HG02623 (cell line): Measurements from ENCODE around the gene ZDHHC3.

Experiments used
- ATAC-seq: cut with Tn5 transposase; IDR thresholded peaks from one replicate; pipeline ENCODE4 v1.9.1; 2021; ENCODE audit warnings: moderate library complexity; ENCODE audit not compliant: unreplicated experiment

Gene ZDHHC3

GRCh38 chr3:44976002-44976815 lies at the start of gene ZDHHC3, which contains the start of gene EXOSC7:
Gene ZDHHC3, minus strand, starts transcription at chr3:44976174. Its CDS starts 16,738 bp downstream, at chr3:44959436.
Gene EXOSC7, plus strand, starts transcription at chr3:44976244. Its CDS starts 34 bp downstream, at chr3:44976278.
- peak; percentile 76 for ATAC-seq

- ATAC-seq: no peak
These were observed 48.7 kb upstream of the ZDHHC3 start for GRCh38 chr3:45024542-45025255.

GRCh38 chr3:45023675-45024074 lies 47.7 kb upstream of the ZDHHC3 start:
- ATAC-seq: no peak

GRCh38 chr3:45021524-45022297 lies 45.7 kb upstream of the ZDHHC3 start:
- no peak for ATAC-seq

- no peak for ATAC-seq
These were observed 44.6 kb upstream of the ZDHHC3 start for GRCh38 chr3:45020534-45020933.

GRCh38 chr3:45017821-45018220 lies 41.8 kb upstream of the ZDHHC3 start:
- ATAC-seq: no peak

- no peak for ATAC-seq
These were observed 40.9 kb upstream of the ZDHHC3 start for GRCh38 chr3:45016916-45017315.

- ATAC-seq: no peak
These were observed 36.6 kb upstream of the ZDHHC3 start for GRCh38 chr3:45012577-45012976.

- no peak for ATAC-seq
These were observed 36.0 kb upstream of the ZDHHC3 start for GRCh38 chr3:45011756-45012508.

GRCh38 chr3:45010811-45011333 lies 34.9 kb upstream of the ZDHHC3 start:
- no peak for ATAC-seq

- no peak for ATAC-seq
These were observed 33.9 kb upstream of the ZDHHC3 start for GRCh38 chr3:45009868-45010267.

GRCh38 chr3:45008117-45008516 lies 32.1 kb upstream of the ZDHHC3 start:
- no peak for ATAC-seq

GRCh38 chr3:45007091-45007490 lies 31.1 kb upstream of the ZDHHC3 start:
- no peak for ATAC-seq

GRCh38 chr3:45003859-45004258 lies 27.9 kb upstream of the ZDHHC3 start:
- no peak for ATAC-seq

- ATAC-seq: no peak
These were observed 27.4 kb upstream of the ZDHHC3 start for GRCh38 chr3:45003406-45003805.

- ATAC-seq: no peak
These were observed 26.7 kb upstream of the ZDHHC3 start for GRCh38 chr3:45002720-45003119.

GRCh38 chr3:45002139-45002660 lies 26.2 kb upstream of the ZDHHC3 start:
- no peak for ATAC-seq

- ATAC-seq: no peak
These were observed 25.8 kb upstream of the ZDHHC3 start for GRCh38 chr3:45001738-45002137.

- no peak for ATAC-seq
These were observed 24.8 kb upstream of the ZDHHC3 start for GRCh38 chr3:45000823-45001222.

- ATAC-seq: no peak
These were observed 23.8 kb upstream of the ZDHHC3 start for GRCh38 chr3:44999782-45000181.
